HEK293T (cell line): ENCODE data around the gene DIAPH3.

Experiments
- BHLHE40 ChIP-seq: fragments of 450-650 bp; IDR thresholded peaks from 2 replicates; pipeline ENCODE4 v1.6.1; 2016; ENCODE audit warnings: mild to moderate bottlenecking, moderate library complexity, borderline replicate concordance
- ELF4 ChIP-seq: fragments of 450-650 bp; IDR thresholded peaks from 2 replicates; pipeline ENCODE4 v1.6.1; 2017; ENCODE audit warnings: antibody characterized with exemption
- FOXA1 ChIP-seq: fragments of 450-650 bp; IDR thresholded peaks from 2 replicates; pipeline ENCODE4 v1.6.1; 2016; ENCODE audit warnings: mild to moderate bottlenecking
- FOXK2 ChIP-seq: fragments of 450-650 bp; IDR thresholded peaks from 2 replicates; pipeline ENCODE4 v1.6.1; 2016; ENCODE audit warnings: mild to moderate bottlenecking
- FOXM1 ChIP-seq: fragments of 450-650 bp; IDR thresholded peaks from 2 replicates; pipeline ENCODE4 v1.6.1; 2017; ENCODE audit warnings: mild to moderate bottlenecking, borderline replicate concordance
- LEF1 ChIP-seq: fragments of 450-650 bp; IDR thresholded peaks from 2 replicates; pipeline ENCODE4 v1.6.1; 2017; ENCODE audit warnings: mild to moderate bottlenecking, borderline replicate concordance
- NFRKB ChIP-seq: fragments of 450-650 bp; IDR thresholded peaks from 2 replicates; pipeline ENCODE4 v1.6.1; 2016; ENCODE audit warnings: mild to moderate bottlenecking, moderate library complexity
- PKNOX1 ChIP-seq: fragments of 450-650 bp; IDR thresholded peaks from 2 replicates; pipeline ENCODE4 v1.6.1; 2016
- SP1 ChIP-seq: fragments of 450-650 bp; IDR thresholded peaks from 2 replicates; pipeline ENCODE4 v1.6.1; 2017
- SUZ12 ChIP-seq: fragments of 450-650 bp; IDR thresholded peaks from 2 replicates; pipeline ENCODE4 v1.6.1; 2016; ENCODE audit warnings: mild to moderate bottlenecking
- TARDBP ChIP-seq: fragments of 450-650 bp; IDR thresholded peaks from 2 replicates; pipeline ENCODE4 v1.6.1; 2016
- ZNF384 ChIP-seq: fragments of 450-650 bp; IDR thresholded peaks from 2 replicates; pipeline ENCODE4 v1.6.1; 2016

- TF ChIP-seq SP1 (no peak), FOXK2 (no peak), ZNF384 (no peak), SUZ12 (no peak), BHLHE40 (no peak), TARDBP (no peak), LEF1 (no peak), FOXM1 (no peak), PKNOX1 (no peak), NFRKB (no peak), ELF4 (no peak), FOXA1 (no peak)
Observed at GRCh38 chr13:59742467-59742866, 421.3 kb downstream of the DIAPH3 start.
